GM10266 (cell line): Measurements from ENCODE around the gene QSOX1.

Experiments
- DNase-seq: peaks from one replicate; pipeline ENCODE4 v3.0.0; 2012; ENCODE audit errors: extremely low spot score
- CTCF ChIP-seq: IDR thresholded peaks from 2 replicates; pipeline ENCODE4 v1.5.1; 2012; ENCODE audit warnings: mild to moderate bottlenecking, low read depth; ENCODE audit not compliant: control insufficient read depth, insufficient read depth; ENCODE audit errors: missing control alignments

QSOX1 gene

GRCh38 chr1:180171691-180172090 is 17.0 kb downstream of the QSOX1 start:
- no peak for DNase-seq
- TF ChIP-seq CTCF = no peak

GRCh38 chr1:180173451-180173850 is 18.8 kb downstream of the QSOX1 start:
- no peak for TF ChIP-seq CTCF
- no peak for DNase-seq

DNA sequence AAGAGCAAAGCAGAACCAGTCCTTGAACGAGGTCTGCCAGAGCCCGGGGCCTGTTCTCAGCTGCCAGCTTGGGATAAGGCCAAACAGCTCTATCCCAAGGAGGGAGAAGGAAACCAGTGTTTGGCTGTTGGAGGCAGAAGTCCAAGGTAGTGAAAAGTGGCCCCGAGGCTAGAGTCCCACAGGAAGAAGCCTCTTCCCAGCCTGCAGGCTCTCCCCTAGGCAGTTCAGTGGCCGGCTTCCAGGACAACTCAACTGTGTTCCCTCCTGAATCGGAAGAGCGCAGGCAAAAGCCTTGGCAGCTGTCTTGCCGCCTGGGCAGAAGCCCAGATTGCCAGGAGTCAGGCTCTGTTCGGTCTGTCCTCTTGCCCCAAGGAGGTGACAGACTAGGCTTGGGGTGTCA is 19.3 kb downstream of the QSOX1 start:
- no peak for TF ChIP-seq CTCF
- no peak for DNase-seq

- DNase-seq = no peak
- no peak for TF ChIP-seq CTCF
Measured at GRCh38 chr1:180175291-180175690, 20.6 kb downstream of the QSOX1 start.

- no peak for DNase-seq
- TF ChIP-seq CTCF = no peak
Measured at GRCh38 chr1:180175806-180176205, 21.1 kb downstream of the QSOX1 start.

DNA sequence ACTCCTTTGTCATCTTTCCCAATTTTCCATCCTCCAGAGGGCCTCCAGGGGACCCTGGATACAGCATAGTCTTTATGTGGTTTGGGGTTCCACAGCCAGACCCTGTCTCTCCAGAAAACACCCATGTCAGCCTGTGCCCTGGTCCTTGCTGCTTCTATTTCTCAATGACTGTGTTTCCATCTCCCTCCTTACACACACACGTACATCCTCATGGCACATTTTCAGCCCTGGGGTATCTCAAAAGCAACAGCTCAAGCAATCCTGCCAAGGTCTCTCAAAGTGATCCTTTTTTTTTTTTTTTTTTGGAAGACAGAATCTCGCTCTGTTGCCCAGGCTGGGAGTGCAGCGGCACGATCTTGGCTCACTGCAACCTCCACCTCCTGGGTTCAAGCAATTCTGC is 22.3 kb downstream of the QSOX1 start:
- TF ChIP-seq CTCF = no peak

GRCh38 chr1:180177931-180178330 is 23.3 kb downstream of the QSOX1 start:
- no peak for TF ChIP-seq CTCF
- DNase-seq = no peak

More for the DNA sequence above, 22.3 kb downstream of the QSOX1 start:
- DNase-seq = no peak
